Panc1 (cell line): ENCODE measurements around the gene DSCAM. TPM values are rescaled to one million over a fixed set of nuclear protein-coding genes. Genes with fewer than 3 reads are reported as not detected.

Source experiments
- ATAC-seq: fragments of 200-7000 bp; cut with Tn5 transposase; 2 replicates; pipeline ENCODE4 v1.9.1; 2020; ENCODE audit warnings: mild to moderate bottlenecking, moderate library complexity
- BruUV-seq: library from RNA; stranded (reverse); fragments of 400-500 nt; replicated peaks from 2 replicates; lab custom pipeline; 2021; lab: Mats Ljungman, UMichigan
- CTCF ChIA-PET: fragments of 300-600 bp; sonication (Branson Sonifier 250); formaldehyde crosslinking; loops from one replicate; lab custom pipeline; 2022; ENCODE audit warnings: antibody characterized with exemption; lab: Charles Lee
- POLR2A ChIA-PET: fragments of 300-600 bp; sonication (Branson Sonifier 250); formaldehyde crosslinking; loops from one replicate; lab custom pipeline; 2022; ENCODE audit warnings: antibody characterized with exemption; lab: Charles Lee
- DNase-seq: peaks from one replicate; pipeline ENCODE4 v3.0.0-alpha.2; 2010; ENCODE audit warnings: low read depth, low spot score
- H3K27ac ChIP-seq: 2 replicates; pipeline ENCODE4 v1.5.1; 2011; ENCODE audit warnings: mild to moderate bottlenecking, low read length, inconsistent platforms
- H3K27me3 ChIP-seq: fragments of 200-500 bp; sonication (Bioruptor generic); 2 replicates; pipeline ENCODE4 v1.6.0; 2014; ENCODE audit warnings: low read length, inconsistent platforms; ENCODE audit not compliant: control insufficient read depth, insufficient read depth
- H3K36me3 ChIP-seq: fragments of 200-500 bp; sonication (Bioruptor generic); 2 replicates; pipeline ENCODE4 v1.5.1; 2014; ENCODE audit warnings: inconsistent platforms, mild to moderate bottlenecking, low read length, moderate library complexity; ENCODE audit not compliant: control insufficient read depth, insufficient read depth
- H3K4me1 ChIP-seq: 2 replicates; pipeline ENCODE4 v1.5.1; 2011; ENCODE audit warnings: inconsistent platforms, mild to moderate bottlenecking, low read length, moderate library complexity; ENCODE audit not compliant: control insufficient read depth, insufficient read depth
- H3K4me3 ChIP-seq, 2 experiments: 2 replicates each; pipeline ENCODE4 v1.5.1; 2011 to 2012; ENCODE audit warnings: low read depth in 2 of 2, low read length in 2 of 2, mild to moderate bottlenecking in 2 of 2, inconsistent platforms in 1 of 2, moderate library complexity in 1 of 2
- H3K9me3 ChIP-seq: fragments of 200-500 bp; sonication (Bioruptor generic); 2 replicates; pipeline ENCODE4 v1.5.1; 2014; ENCODE audit warnings: low read depth, mild to moderate bottlenecking, inconsistent platforms, low read length, moderate library complexity; ENCODE audit not compliant: control insufficient read depth, insufficient read depth
- POLR2AphosphoS5 ChIP-seq: IDR thresholded peaks from 2 replicates; pipeline ENCODE4 v1.6.1; 2012; ENCODE audit warnings: mild to moderate bottlenecking, low read depth, low read length, moderate library complexity
- SIN3A ChIP-seq: IDR thresholded peaks from 2 replicates; pipeline ENCODE4 v1.6.1; 2012; ENCODE audit warnings: low read depth, mild to moderate bottlenecking, low read length, moderate library complexity, borderline replicate concordance; ENCODE audit not compliant: insufficient read depth
- TCF7L2 ChIP-seq: IDR thresholded peaks from 2 replicates; pipeline ENCODE4 v1.6.1; 2011; ENCODE audit warnings: mild to moderate bottlenecking, low read depth, low read length, inconsistent platforms
- in situ Hi-C: cut with HindIII; loops from 2 replicates; pipeline ENCODE4 v1.10.0; 2016; ENCODE audit warnings: low sequenced_read_pairs, low pct_unique_long_range_greater_than_20kb
- intact Hi-C: fragments of 100-400 bp; cut with micrococcal nuclease; formaldehyde crosslinking; loops from one replicate; pipeline ENCODE4 v1.10.0; 2022; ENCODE audit not compliant: unreplicated experiment
- total RNA-seq: library from RNA; stranded (reverse); gene quantifications from one replicate; pipeline ENCODE4 v1.2.1, GENCODE V29; 2021; ENCODE audit not compliant: unreplicated experiment
- TF ChIP-seq, protein P1 (sequence below): fragments of 450-650 bp; IDR thresholded peaks from 2 replicates; pipeline ENCODE4 v1.5.1; 2017; ENCODE audit warnings: mild to moderate bottlenecking
- TF ChIP-seq, protein P2 (sequence below), 2 experiments: IDR thresholded peaks; 2 replicates each; pipeline ENCODE4 v1.6.1; 2011 to 2012; ENCODE audit warnings: low read depth in 2 of 2, control low read depth in 1 of 2, low read length in 1 of 2, mild to moderate bottlenecking in 1 of 2, moderate library complexity in 1 of 2; ENCODE audit not compliant: insufficient read depth in 1 of 2

Gene DSCAM
- total RNA-seq, 1 experiment from 2014 or later: not detected

DNA sequence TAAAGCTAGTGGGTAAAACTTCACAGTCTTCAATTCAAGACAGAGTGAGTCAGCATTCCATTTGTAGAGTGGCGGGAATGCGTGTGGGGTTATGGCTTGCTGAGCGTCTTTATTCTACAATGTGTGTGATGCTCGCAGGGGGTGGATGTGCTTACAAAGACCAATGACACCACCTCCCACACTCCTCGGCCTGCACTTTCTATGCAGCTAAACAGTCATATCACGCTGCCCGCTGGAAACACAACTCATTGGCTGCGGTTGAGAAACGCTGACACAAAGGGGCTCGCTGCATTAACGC lies 681.2 kb downstream of the DSCAM start:
- TF ChIP-seq, protein P1, sequence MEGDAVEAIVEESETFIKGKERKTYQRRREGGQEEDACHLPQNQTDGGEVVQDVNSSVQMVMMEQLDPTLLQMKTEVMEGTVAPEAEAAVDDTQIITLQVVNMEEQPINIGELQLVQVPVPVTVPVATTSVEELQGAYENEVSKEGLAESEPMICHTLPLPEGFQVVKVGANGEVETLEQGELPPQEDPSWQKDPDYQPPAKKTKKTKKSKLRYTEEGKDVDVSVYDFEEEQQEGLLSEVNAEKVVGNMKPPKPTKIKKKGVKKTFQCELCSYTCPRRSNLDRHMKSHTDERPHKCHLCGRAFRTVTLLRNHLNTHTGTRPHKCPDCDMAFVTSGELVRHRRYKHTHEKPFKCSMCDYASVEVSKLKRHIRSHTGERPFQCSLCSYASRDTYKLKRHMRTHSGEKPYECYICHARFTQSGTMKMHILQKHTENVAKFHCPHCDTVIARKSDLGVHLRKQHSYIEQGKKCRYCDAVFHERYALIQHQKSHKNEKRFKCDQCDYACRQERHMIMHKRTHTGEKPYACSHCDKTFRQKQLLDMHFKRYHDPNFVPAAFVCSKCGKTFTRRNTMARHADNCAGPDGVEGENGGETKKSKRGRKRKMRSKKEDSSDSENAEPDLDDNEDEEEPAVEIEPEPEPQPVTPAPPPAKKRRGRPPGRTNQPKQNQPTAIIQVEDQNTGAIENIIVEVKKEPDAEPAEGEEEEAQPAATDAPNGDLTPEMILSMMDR: no peak
- TF ChIP-seq SIN3A (no peak), POLR2AphosphoS5 (no peak), TCF7L2 (no peak)
- TF ChIP-seq, protein P2, sequence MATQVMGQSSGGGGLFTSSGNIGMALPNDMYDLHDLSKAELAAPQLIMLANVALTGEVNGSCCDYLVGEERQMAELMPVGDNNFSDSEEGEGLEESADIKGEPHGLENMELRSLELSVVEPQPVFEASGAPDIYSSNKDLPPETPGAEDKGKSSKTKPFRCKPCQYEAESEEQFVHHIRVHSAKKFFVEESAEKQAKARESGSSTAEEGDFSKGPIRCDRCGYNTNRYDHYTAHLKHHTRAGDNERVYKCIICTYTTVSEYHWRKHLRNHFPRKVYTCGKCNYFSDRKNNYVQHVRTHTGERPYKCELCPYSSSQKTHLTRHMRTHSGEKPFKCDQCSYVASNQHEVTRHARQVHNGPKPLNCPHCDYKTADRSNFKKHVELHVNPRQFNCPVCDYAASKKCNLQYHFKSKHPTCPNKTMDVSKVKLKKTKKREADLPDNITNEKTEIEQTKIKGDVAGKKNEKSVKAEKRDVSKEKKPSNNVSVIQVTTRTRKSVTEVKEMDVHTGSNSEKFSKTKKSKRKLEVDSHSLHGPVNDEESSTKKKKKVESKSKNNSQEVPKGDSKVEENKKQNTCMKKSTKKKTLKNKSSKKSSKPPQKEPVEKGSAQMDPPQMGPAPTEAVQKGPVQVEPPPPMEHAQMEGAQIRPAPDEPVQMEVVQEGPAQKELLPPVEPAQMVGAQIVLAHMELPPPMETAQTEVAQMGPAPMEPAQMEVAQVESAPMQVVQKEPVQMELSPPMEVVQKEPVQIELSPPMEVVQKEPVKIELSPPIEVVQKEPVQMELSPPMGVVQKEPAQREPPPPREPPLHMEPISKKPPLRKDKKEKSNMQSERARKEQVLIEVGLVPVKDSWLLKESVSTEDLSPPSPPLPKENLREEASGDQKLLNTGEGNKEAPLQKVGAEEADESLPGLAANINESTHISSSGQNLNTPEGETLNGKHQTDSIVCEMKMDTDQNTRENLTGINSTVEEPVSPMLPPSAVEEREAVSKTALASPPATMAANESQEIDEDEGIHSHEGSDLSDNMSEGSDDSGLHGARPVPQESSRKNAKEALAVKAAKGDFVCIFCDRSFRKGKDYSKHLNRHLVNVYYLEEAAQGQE (IDR thresholded peaks at IDR 0.05; ENCODE audit: insufficient read depth in 1 of 2, low read depth in 2 of 2, low read length in 1 of 2): no peak
- no peak for ATAC-seq
- Histone ChIP-seq H3K27ac (no peak overlapping the region), H3K36me3 (no peaks in the 10 kb centered on the region), H3K4me1 (no peaks in the 10 kb centered on the region), H3K9me3 (no peaks in the 10 kb centered on the region), H3K4me3 (no peak overlapping the region), H3K27me3 (peaks cover 2% of the 10 kb centered on the region; the same call in 1 of the 2 replicates)
- ChIA-PET CTCF (no interaction called here), POLR2A (no interaction called here)
- in situ Hi-C loops (no loop called here), intact Hi-C loops (no loop called here)
- no peak for DNase-seq
- no TSS peak for BruUV-seq

DNA sequence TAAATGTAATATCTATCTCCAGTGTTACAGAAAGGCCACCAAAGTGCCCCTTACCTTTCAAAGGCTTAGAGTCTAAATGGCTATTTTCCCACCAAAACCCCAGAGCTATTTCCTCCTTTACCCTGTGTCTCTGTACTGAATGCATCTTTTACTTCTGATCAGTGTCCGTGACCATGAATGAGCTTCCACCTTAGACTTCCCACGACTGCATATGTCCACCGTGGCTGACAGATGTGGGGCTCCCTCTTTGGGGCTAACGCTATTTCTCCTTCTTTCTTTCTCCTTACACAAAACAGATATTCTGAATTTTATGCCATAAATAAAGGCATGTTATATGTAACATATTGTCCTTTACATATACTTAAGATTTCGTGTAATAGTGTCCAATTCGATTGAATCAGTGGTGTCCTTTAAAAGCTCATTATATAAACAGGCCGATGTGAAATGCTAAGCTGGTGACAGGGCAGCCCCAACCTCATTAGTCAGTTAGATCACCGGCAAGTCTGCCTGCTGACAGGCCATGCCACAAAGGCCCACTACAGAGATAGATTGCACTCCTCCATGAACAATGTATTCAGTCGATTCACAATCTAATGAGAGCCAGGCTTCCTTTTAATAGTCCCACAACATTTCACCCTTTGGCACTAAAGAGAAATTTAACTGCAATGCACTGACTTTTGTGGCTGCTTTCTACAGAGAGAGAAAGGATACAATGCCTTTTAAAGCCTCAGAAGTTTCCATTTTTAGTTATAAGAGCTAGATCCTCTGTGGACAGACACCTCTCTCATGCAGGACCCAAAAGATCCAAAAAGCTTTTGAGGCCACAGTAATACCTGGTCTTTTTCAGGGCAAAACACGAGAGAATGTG lies 681.8 kb downstream of the DSCAM start:
- H3K27ac ChIP-seq: no peak overlapping the region
- in situ Hi-C loops: no loop called here
- TF ChIP-seq SIN3A (no peak), TCF7L2 (no peak), POLR2AphosphoS5 (no peak)
- TF ChIP-seq, protein P2 (IDR thresholded peaks at IDR 0.05; ENCODE audit: insufficient read depth in 1 of 2, low read depth in 2 of 2, low read length in 1 of 2): no peak
- TF ChIP-seq, protein P1: no peak

More for the DNA sequence above, 681.8 kb downstream of the DSCAM start:
- Histone ChIP-seq H3K4me1 (no peaks in the 10 kb centered on the region), H3K27me3 (peaks cover 2% of the 10 kb centered on the region; the same call in 1 of the 2 replicates), H3K36me3 (no peaks in the 10 kb centered on the region), H3K9me3 (no peaks in the 10 kb centered on the region), H3K4me3 (no peak overlapping the region)
- ChIA-PET POLR2A (no interaction called here), CTCF (no interaction called here)
- no peak for DNase-seq
- ATAC-seq: no peak
- intact Hi-C loops: no loop called here
- no TSS peak for BruUV-seq
